GM19023 (cell line): ENCODE data around the gene NDUFAF4.

Source experiments
- ATAC-seq: cut with Tn5 transposase; IDR thresholded peaks from one replicate; pipeline ENCODE4 v1.9.1; 2021; ENCODE audit warnings: mild to moderate bottlenecking, moderate library complexity; ENCODE audit not compliant: unreplicated experiment

The NDUFAF4 gene

GRCh38 chr6:96897396-96898240, at the start of gene NDUFAF4:
TSS of gene NDUFAF4 (minus strand) at chr6:96897891. CDS start at chr6:96897801, 90 bp downstream.
- peak; percentile 93 for ATAC-seq

GRCh38 chr6:96947055-96947454, 49.4 kb upstream of the NDUFAF4 start:
- ATAC-seq: peak; percentile 90

- no peak for ATAC-seq
These were observed 46.0 kb upstream of the NDUFAF4 start for GRCh38 chr6:96943555-96944215.

- no peak for ATAC-seq
These were observed 45.0 kb upstream of the NDUFAF4 start for GRCh38 chr6:96942676-96943075.

GRCh38 chr6:96940322-96940721, 42.6 kb upstream of the NDUFAF4 start:
- ATAC-seq: no peak

- ATAC-seq: no peak
These were observed 41.5 kb upstream of the NDUFAF4 start for GRCh38 chr6:96939007-96939805.

GRCh38 chr6:96934087-96934486, 36.4 kb upstream of the NDUFAF4 start:
- no peak for ATAC-seq

GRCh38 chr6:96931198-96931597, 33.5 kb upstream of the NDUFAF4 start:
- no peak for ATAC-seq

- no peak for ATAC-seq
These were observed 32.0 kb upstream of the NDUFAF4 start for GRCh38 chr6:96929741-96930140.

GRCh38 chr6:96927660-96928059, 30.0 kb upstream of the NDUFAF4 start:
- no peak for ATAC-seq

- no peak for ATAC-seq
These were observed 28.7 kb upstream of the NDUFAF4 start for GRCh38 chr6:96926425-96926824.

- ATAC-seq: no peak
These were observed 27.6 kb upstream of the NDUFAF4 start for GRCh38 chr6:96925290-96925687.

GRCh38 chr6:96923871-96924493, 26.3 kb upstream of the NDUFAF4 start:
- peak; percentile 84 for ATAC-seq

GRCh38 chr6:96923400-96923799, 25.7 kb upstream of the NDUFAF4 start:
- ATAC-seq: no peak

- no peak for ATAC-seq
These were observed 19.4 kb upstream of the NDUFAF4 start for GRCh38 chr6:96917098-96917497.

- no peak for ATAC-seq
These were observed 15.9 kb upstream of the NDUFAF4 start for GRCh38 chr6:96913621-96914020.

- ATAC-seq: no peak
These were observed 14.1 kb upstream of the NDUFAF4 start for GRCh38 chr6:96911751-96912150.

GRCh38 chr6:96911171-96911570, 13.5 kb upstream of the NDUFAF4 start:
- no peak for ATAC-seq

GRCh38 chr6:96909811-96910210, 12.1 kb upstream of the NDUFAF4 start:
- no peak for ATAC-seq

- peak; percentile 93 for ATAC-seq
These were observed 9.8 kb upstream of the NDUFAF4 start for GRCh38 chr6:96907498-96907897.

GRCh38 chr6:96900873-96901272, 3.2 kb upstream of the NDUFAF4 start:
- no peak for ATAC-seq
